22Rv1 (cell line): ENCODE results near the gene IGF2BP2.

ENCODE experiments used
- CTCF ChIP-seq: fragments of 450-650 bp; IDR thresholded peaks from 2 replicates; pipeline ENCODE4 v1.5.1; 2017; ENCODE audit warnings: mild to moderate bottlenecking
- ZFX ChIP-seq: fragments of 450-650 bp; IDR thresholded peaks from 2 replicates; pipeline ENCODE4 v1.6.1; 2017; ENCODE audit warnings: antibody characterized with exemption, borderline replicate concordance

GRCh38 chr3:185657211-185657610 lies 167.6 kb downstream of the IGF2BP2 start:
- TF ChIP-seq CTCF, result no peak
- TF ChIP-seq ZFX, result no peak
